GM13977 (cell line): ENCODE measurements around the gene FAM162A.
"Not testable (repeated sequence)": the region's sequence is repeated elsewhere in the genome, so short reads cannot be mapped to it uniquely, and the experiment has no call there.

Source experiments
- DNase-seq: peaks from one replicate; pipeline ENCODE4 v3.0.0; 2012; ENCODE audit warnings: low spot score
- CTCF ChIP-seq: IDR thresholded peaks from 2 replicates; pipeline ENCODE4 v1.5.1; 2012; ENCODE audit warnings: mild to moderate bottlenecking, control low read depth; ENCODE audit not compliant: insufficient read depth; ENCODE audit errors: extremely low read depth, missing control alignments
- in situ Hi-C: fragments of 300-500 bp; cut with MboI; formaldehyde crosslinking; loops from one replicate; pipeline ENCODE4 v1.12.0; 2022; ENCODE audit warnings: low sequenced_read_pairs, low pct_unique_long_range_greater_than_20kb, mixed read lengths, inconsistent platforms; ENCODE audit not compliant: unreplicated experiment

Gene FAM162A

GRCh38 chr3:122427857-122428471 lies 44.0 kb downstream of the FAM162A start:
- in situ Hi-C loops, result no loop called here
- peak; percentile 25 for DNase-seq
- no peak for TF ChIP-seq CTCF

- TF ChIP-seq CTCF, result no peak
- in situ Hi-C loops, result no loop called here
- DNase-seq, result no peak
Measured at GRCh38 chr3:122430371-122430770, 46.4 kb downstream of the FAM162A start.

- DNase-seq, result no peak
- no peak for TF ChIP-seq CTCF
- in situ Hi-C loops, result no loop called here
Measured at GRCh38 chr3:122435950-122436349, 52.0 kb downstream of the FAM162A start.

GRCh38 chr3:122443090-122443489 lies 59.1 kb downstream of the FAM162A start:
- in situ Hi-C loops, result no loop called here
- DNase-seq, result no peak

GRCh38 chr3:122443762-122444490 lies 59.9 kb downstream of the FAM162A start:
- DNase-seq, result not testable (repeated sequence)

More at GRCh38 chr3:122443090-122443489, 59.1 kb downstream of the FAM162A start:
- TF ChIP-seq CTCF, result no peak

GRCh38 chr3:122444491-122444887 lies 60.5 kb downstream of the FAM162A start:
- in situ Hi-C loops, DNase-seq: not testable (repeated sequence)

More at GRCh38 chr3:122443762-122444490, 59.9 kb downstream of the FAM162A start:
- in situ Hi-C loops, result not testable (repeated sequence)

- DNase-seq, in situ Hi-C loops: not testable (repeated sequence)
Measured at GRCh38 chr3:122448218-122448617, 64.2 kb downstream of the FAM162A start.

GRCh38 chr3:122451371-122451770 lies 67.4 kb downstream of the FAM162A start:
- no peak for DNase-seq
- in situ Hi-C loops, result no loop called here
- no peak for TF ChIP-seq CTCF
